Tibial artery (tissue), 4 donors: ENCODE data around the gene HOXD10.
A peak's percentile ranks its signal among the peaks of the same experiment; 100 is the strongest.

Experiments used
- DNase-seq, 2 donors: peaks; one replicate each; pipeline ENCODE4 v3.0.0-alpha.2; 2019
- H3K27ac ChIP-seq, 2 donors: fragments of 200-600 bp; sonication (generic) in 1 of 2; 1 replicate in 1 of 2; 2 replicates in 1 of 2; pipeline ENCODE4 v1.5.1; 2018 to 2019; ENCODE audit warnings: mild to moderate bottlenecking in 1 of 2
- H3K27me3 ChIP-seq, 2 donors: fragments of 200-600 bp; sonication (generic) in 1 of 2; one replicate each; pipeline versions ENCODE4 v1.5.1 to v1.6.0; 2016 to 2019
- H3K36me3 ChIP-seq, 3 donors: fragments of 200-600 bp; sonication (generic) in 2 of 3; one replicate each; pipeline ENCODE4 v1.5.1; 2016 to 2019; ENCODE audit warnings: mild to moderate bottlenecking in 2 of 3
- H3K4me1 ChIP-seq, 4 donors: fragments of 200-600 bp; sonication (generic) in 2 of 4; 1 replicate in 3 of 4; 2 replicates in 1 of 4; pipeline ENCODE4 v1.5.1; 2016 to 2019
- H3K4me3 ChIP-seq, 2 donors: fragments of 200-600 bp; sonication (generic) in 1 of 2; 1 replicate in 1 of 2; 2 replicates in 1 of 2; pipeline ENCODE4 v1.5.1; 2018 to 2019; ENCODE audit warnings: mild to moderate bottlenecking in 2 of 2
- H3K9me3 ChIP-seq, 3 donors: fragments of 200-600 bp; sonication (generic) in 1 of 3; one replicate each; pipeline ENCODE4 v1.5.1; 2016 to 2019
- CTCF ChIP-seq, 2 experiments: fragments of 200-600 bp in 1 of 2; fragments of 450-650 bp in 1 of 2; IDR thresholded peaks; one replicate each; pipeline ENCODE4 v1.5.1; 2017 to 2019; ENCODE audit warnings: antibody characterized with exemption in 2 of 2, mild to moderate bottlenecking in 1 of 2, moderate library complexity in 1 of 2
- intact Hi-C: fragments of 100-400 bp; cut with DNase I; formaldehyde crosslinking; loops from one replicate; pipeline ENCODE4 v1.15.0; 2023; ENCODE audit warnings: low total_unique reads

The HOXD10 gene

GRCh38 chr2:176101842-176102241 lies 14.7 kb upstream of the HOXD10 start:
- DNase-seq, result no peak
- no peak overlapping the region for H3K27ac ChIP-seq

GRCh38 chr2:176102309-176102866 lies 14.2 kb upstream of the HOXD10 start:
- no peaks in the 10 kb centered on the region for H3K9me3 ChIP-seq
- peaks cover 0 to 62% (median 50%) of the 10 kb centered on the region in 4 donors for H3K4me1 ChIP-seq
- DNase-seq, result no peak
- intact Hi-C loops, result no loop called here
- H3K4me3 ChIP-seq, result no peak overlapping the region
- H3K36me3 ChIP-seq, result no peaks in the 10 kb centered on the region
- H3K27ac ChIP-seq, result no peak overlapping the region
- TF ChIP-seq CTCF (IDR thresholded peaks at IDR 0.05), result no peak
- peaks cover 23 to 100% of the 10 kb centered on the region in 2 donors for H3K27me3 ChIP-seq

More at GRCh38 chr2:176101842-176102241, 14.7 kb upstream of the HOXD10 start:
- TF ChIP-seq CTCF (IDR thresholded peaks at IDR 0.05), result no peak
- no peaks in the 10 kb centered on the region for H3K9me3 ChIP-seq
- H3K36me3 ChIP-seq, result no peaks in the 10 kb centered on the region
- no peak overlapping the region for H3K4me3 ChIP-seq
- peaks cover 19 to 100% of the 10 kb centered on the region in 2 donors for H3K27me3 ChIP-seq
- intact Hi-C loops, result no loop called here
- H3K4me1 ChIP-seq, result peaks cover 0 to 62% (median 51%) of the 10 kb centered on the region in 4 donors

GRCh38 chr2:176103194-176103593 lies 13.4 kb upstream of the HOXD10 start:
- no peaks in the 10 kb centered on the region for H3K36me3 ChIP-seq
- H3K4me1 ChIP-seq, result peaks cover 0 to 60% (median 48%) of the 10 kb centered on the region in 4 donors
- intact Hi-C loops, result no loop called here
- no peak overlapping the region for H3K27ac ChIP-seq
- TF ChIP-seq CTCF (IDR thresholded peaks at IDR 0.05), result no peak
- DNase-seq, result no peak
- no peaks in the 10 kb centered on the region for H3K9me3 ChIP-seq
- H3K27me3 ChIP-seq, result peaks cover 23 to 99% of the 10 kb centered on the region in 2 donors
- H3K4me3 ChIP-seq, result no peak overlapping the region

GRCh38 chr2:176103742-176104315 lies 12.7 kb upstream of the HOXD10 start:
- TF ChIP-seq CTCF (IDR thresholded peaks at IDR 0.05), result no peak
- Histone ChIP-seq H3K36me3 (no peaks in the 10 kb centered on the region), H3K27me3 (peaks cover 23 to 99% of the 10 kb centered on the region in 2 donors), H3K4me1 (peaks cover 0 to 60% (median 47%) of the 10 kb centered on the region in 4 donors), H3K27ac (no peak overlapping the region), H3K4me3 (no peak overlapping the region), H3K9me3 (no peaks in the 10 kb centered on the region)
- DNase-seq, result no peak
- intact Hi-C loops, result no loop called here

- no peaks in the 10 kb centered on the region for H3K36me3 ChIP-seq
- intact Hi-C loops, result no loop called here
- no peak overlapping the region for H3K27ac ChIP-seq
- H3K4me1 ChIP-seq, result peaks cover 0 to 59% (median 45%) of the 10 kb centered on the region in 4 donors
- no peaks in the 10 kb centered on the region for H3K9me3 ChIP-seq
- H3K4me3 ChIP-seq, result peak overlapping the region in 1 of 2 donors; percentile 5
- TF ChIP-seq CTCF (IDR thresholded peaks at IDR 0.05), result no peak
- DNase-seq, result no peak
- peaks cover 26 to 99% of the 10 kb centered on the region in 2 donors for H3K27me3 ChIP-seq
Observed at GRCh38 chr2:176104316-176105077, 12.1 kb upstream of the HOXD10 start.
